Right lobe of liver (tissue), 6 donors: Measurements from ENCODE around the gene PCDH18. TPM values are rescaled to one million over a fixed set of nuclear protein-coding genes. Genes with fewer than 3 reads are reported as not detected.

Experiments
- ATAC-seq, 4 donors: fragments of 200-7000 bp; cut with Tn5 transposase; one replicate each; pipeline ENCODE4 v1.9.1; 2020; ENCODE audit warnings: mild to moderate bottlenecking in 4 of 4, moderate library complexity in 4 of 4
- DNase-seq, 3 donors: peaks; one replicate each; pipeline ENCODE4 v3.0.0-alpha.2; 2020
- H3K27ac ChIP-seq, 3 donors: fragments of 200-600 bp; one replicate each; pipeline ENCODE4 v1.8.0; 2022
- H3K27me3 ChIP-seq, 2 donors: fragments of 200-600 bp; one replicate each; pipeline ENCODE4 v1.8.0; 2022
- H3K36me3 ChIP-seq, 4 donors: fragments of 200-600 bp; sonication (generic) in 1 of 4; one replicate each; pipeline versions ENCODE4 v1.5.1 to v1.8.0; 2017 to 2022; ENCODE audit warnings: control low read depth in 1 of 4
- H3K4me1 ChIP-seq, 4 donors: fragments of 200-600 bp; sonication (generic) in 1 of 4; one replicate each; pipeline versions ENCODE4 v1.5.1 to v1.8.0; 2017 to 2022; ENCODE audit warnings: control low read depth in 1 of 4
- H3K4me3 ChIP-seq, 3 donors: fragments of 200-600 bp; one replicate each; pipeline ENCODE4 v1.8.0; 2022
- H3K9me3 ChIP-seq, 4 donors: fragments of 200-600 bp; sonication (generic) in 1 of 4; one replicate each; pipeline versions ENCODE4 v1.5.1 to v1.8.0; 2017 to 2022; ENCODE audit warnings: control low read depth in 1 of 4
- POLR2A ChIP-seq: fragments of 450-650 bp; IDR thresholded peaks from one replicate; pipeline ENCODE4 v1.6.1; 2017; ENCODE audit warnings: antibody characterized with exemption, mild to moderate bottlenecking
- WGBS: methylation state at CpG from one replicate; pipeline ENCODE4 v1.1.6; 2018; ENCODE audit warnings: low coverage, low lambda C conversion rate; ENCODE audit not compliant: insufficient coverage; ENCODE audit errors: missing lambda C conversion rate; 5-methylcytosine and 5-hydroxymethylcytosine counted together
- intact Hi-C, 2 donors: fragments of 100-400 bp; cut with DNase I; formaldehyde crosslinking; loops; one replicate each; pipeline versions ENCODE4 v1.11.2 to v1.14.1; 2022
- total RNA-seq, 6 experiments: library from RNA; depleted of rRNA in 2 of 6; stranded (reverse); fragments of >200 nt in 2 of 6; fragmentation: NEBNext Ultra II Directional in 3 of 6; extraction: Animal tissue kit (Norgen Biotek cat#: 25700) in 3 of 6; gene quantifications; one replicate each; pipeline versions ENCODE4 v1.1.0 to v1.2.4, GENCODE V29; 2016 to 2023
- TF ChIP-seq, protein P1 (sequence below), 4 donors: fragments of 200-600 bp in 3 of 4; fragments of 450-650 bp in 1 of 4; IDR thresholded peaks; one replicate each; pipeline versions ENCODE4 v1.5.1 to v1.8.0; 2016 to 2022; ENCODE audit warnings: antibody characterized with exemption in 4 of 4, mild to moderate bottlenecking in 2 of 4
- donor health status: DM: no; HTN: yes; CAD: no.
- donor health status: DM: no; HTN: no; CAD: no.
- donor health status: DM: no; HTN: no; CAD: no.
- donor health status: DM: no; HTN: yes; CAD: no.
- donor health status: DM: no; HTN: yes; CAD: no.

PCDH18 gene
- total RNA-seq, 6 experiments from 2014 or later = 1.3 to 2.6 (median 1.7) TPM

DNA sequence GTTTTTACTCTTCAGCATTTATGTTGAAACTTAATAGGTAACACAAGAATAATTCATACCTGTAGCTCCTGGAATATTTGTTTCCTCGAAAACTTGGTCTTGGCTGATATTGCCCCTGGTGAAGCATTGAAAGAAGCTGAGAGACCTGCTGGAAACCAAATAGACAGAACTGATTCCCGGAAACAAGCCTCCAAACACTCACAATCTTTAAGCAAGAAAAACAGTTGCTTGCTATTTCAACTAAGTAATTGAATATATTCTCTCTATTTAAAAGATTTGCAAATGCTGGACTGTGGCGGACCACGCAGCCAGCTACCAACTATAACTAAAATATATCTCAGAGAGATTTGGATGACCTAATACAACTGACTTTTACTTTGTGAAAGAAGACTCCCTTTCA is 3.6 kb downstream of the PCDH18 start:
- Histone ChIP-seq H3K4me1 (no peaks in the 10 kb centered on the region), H3K27me3 (no peaks in the 10 kb centered on the region), H3K9me3 (no peaks in the 10 kb centered on the region), H3K4me3 (peak overlapping the region in 1 of 3 donors; percentile 36), H3K27ac (no peak overlapping the region), H3K36me3 (no peaks in the 10 kb centered on the region)
- intact Hi-C loops = no loop called here
- no peak for ATAC-seq
- no peak for DNase-seq
- no peak for TF ChIP-seq POLR2A
- TF ChIP-seq, protein P1, sequence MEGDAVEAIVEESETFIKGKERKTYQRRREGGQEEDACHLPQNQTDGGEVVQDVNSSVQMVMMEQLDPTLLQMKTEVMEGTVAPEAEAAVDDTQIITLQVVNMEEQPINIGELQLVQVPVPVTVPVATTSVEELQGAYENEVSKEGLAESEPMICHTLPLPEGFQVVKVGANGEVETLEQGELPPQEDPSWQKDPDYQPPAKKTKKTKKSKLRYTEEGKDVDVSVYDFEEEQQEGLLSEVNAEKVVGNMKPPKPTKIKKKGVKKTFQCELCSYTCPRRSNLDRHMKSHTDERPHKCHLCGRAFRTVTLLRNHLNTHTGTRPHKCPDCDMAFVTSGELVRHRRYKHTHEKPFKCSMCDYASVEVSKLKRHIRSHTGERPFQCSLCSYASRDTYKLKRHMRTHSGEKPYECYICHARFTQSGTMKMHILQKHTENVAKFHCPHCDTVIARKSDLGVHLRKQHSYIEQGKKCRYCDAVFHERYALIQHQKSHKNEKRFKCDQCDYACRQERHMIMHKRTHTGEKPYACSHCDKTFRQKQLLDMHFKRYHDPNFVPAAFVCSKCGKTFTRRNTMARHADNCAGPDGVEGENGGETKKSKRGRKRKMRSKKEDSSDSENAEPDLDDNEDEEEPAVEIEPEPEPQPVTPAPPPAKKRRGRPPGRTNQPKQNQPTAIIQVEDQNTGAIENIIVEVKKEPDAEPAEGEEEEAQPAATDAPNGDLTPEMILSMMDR (IDR thresholded peaks at IDR 0.05) = no peak
- 35% methylated on average over 4 of the region's 4 CpGs for WGBS

DNA sequence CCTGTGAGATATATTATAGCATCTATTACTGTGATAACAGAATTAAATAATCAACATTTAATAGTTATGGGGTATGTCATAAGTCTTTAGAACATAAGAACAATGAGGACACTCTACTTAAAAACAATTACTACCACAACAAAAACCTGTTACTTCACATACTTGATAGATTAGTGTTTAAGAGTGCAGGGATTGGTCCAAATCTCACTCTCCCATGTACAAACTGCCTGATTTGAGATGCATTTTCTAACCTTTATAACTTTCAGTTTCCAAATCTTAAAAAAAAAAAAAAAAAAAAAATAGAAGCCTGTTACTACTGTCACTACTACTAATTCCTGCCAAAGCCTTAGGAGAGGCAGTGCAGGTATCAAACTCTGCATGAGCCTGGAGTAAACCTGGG is 5.6 kb downstream of the PCDH18 start:
- TF ChIP-seq POLR2A = no peak
- TF ChIP-seq, protein P1 (IDR thresholded peaks at IDR 0.05) = no peak
- H3K4me3 ChIP-seq = no peak overlapping the region
- no peak for DNase-seq
- H3K27ac ChIP-seq = no peak overlapping the region
- H3K4me1 ChIP-seq = no peaks in the 10 kb centered on the region
- H3K36me3 ChIP-seq = no peaks in the 10 kb centered on the region
- H3K9me3 ChIP-seq = no peaks in the 10 kb centered on the region
- intact Hi-C loops = no loop called here
- ATAC-seq = no peak
- H3K27me3 ChIP-seq = no peaks in the 10 kb centered on the region

DNA sequence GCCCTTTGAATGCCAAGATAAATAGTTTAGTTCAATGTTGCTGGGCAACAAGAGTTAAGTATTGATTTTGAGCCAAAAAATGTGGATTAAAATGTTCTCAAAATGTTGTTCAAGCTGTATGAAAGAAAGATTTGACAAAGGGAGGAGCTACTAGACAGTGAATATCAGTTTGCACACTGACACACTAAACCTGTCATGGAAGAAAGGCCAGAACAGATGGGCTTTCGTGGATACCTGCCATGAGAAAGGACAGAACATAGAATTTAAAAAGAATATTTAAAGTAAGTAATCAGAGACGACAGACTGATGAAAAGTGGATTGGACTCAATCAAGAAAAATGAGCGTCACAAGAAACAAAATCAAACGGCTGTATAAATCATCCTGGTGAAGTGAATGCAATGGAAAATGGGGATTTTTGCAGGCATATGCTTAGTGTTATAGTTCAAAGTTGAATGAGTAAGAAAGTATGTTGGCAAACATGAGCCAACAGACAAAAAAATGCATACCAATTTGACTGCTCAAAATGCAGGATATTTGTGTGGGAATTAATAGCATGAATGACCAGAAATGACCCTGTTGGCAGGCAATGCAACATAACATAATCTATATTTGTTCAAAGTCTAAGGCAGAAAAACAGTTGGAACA is 7.4 kb downstream of the PCDH18 start:
- WGBS = 33% methylated on average over 4 of the region's 4 CpGs
- H3K27ac ChIP-seq = no peak overlapping the region
- DNase-seq (no peak), ATAC-seq (no peak)
- intact Hi-C loops = no loop called here
- H3K4me3 ChIP-seq = no peak overlapping the region
- no peaks in the 10 kb centered on the region for H3K4me1 ChIP-seq
- TF ChIP-seq, protein P1 (IDR thresholded peaks at IDR 0.05) = no peak
- TF ChIP-seq POLR2A = no peak
- no peaks in the 10 kb centered on the region for H3K27me3 ChIP-seq
- no peaks in the 10 kb centered on the region for H3K9me3 ChIP-seq
- no peaks in the 10 kb centered on the region for H3K36me3 ChIP-seq

DNA sequence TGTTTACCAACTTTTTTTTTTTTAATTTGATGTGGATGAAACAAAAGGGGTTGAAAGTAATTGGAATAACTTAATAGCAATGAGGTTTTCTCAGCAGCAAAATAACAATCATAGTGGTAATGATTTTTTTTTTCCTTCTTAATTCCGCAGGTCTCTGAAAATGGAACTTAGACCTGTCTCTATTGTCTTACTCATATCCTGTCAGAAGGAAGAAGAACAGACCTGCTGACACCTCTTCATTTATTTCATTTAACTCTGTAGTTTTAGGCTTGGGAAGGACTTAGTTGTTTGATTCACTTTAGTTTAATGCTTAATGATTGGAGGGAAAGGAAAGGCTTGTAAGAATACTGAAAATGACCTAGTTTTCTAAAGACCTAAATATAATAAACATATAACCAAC is 9.0 kb downstream of the PCDH18 start:
- no peak for TF ChIP-seq POLR2A
- TF ChIP-seq, protein P1 (IDR thresholded peaks at IDR 0.05) = no peak
- ATAC-seq (no peak), DNase-seq (no peak)
- H3K9me3 ChIP-seq = no peaks in the 10 kb centered on the region
- H3K27ac ChIP-seq = no peak overlapping the region
- no peaks in the 10 kb centered on the region for H3K4me1 ChIP-seq
- intact Hi-C loops = no loop called here
- 29% methylated on average over 1 of the region's 1 CpG for WGBS
- H3K4me3 ChIP-seq = no peak overlapping the region
- no peaks in the 10 kb centered on the region for H3K27me3 ChIP-seq
- no peaks in the 10 kb centered on the region for H3K36me3 ChIP-seq

DNA sequence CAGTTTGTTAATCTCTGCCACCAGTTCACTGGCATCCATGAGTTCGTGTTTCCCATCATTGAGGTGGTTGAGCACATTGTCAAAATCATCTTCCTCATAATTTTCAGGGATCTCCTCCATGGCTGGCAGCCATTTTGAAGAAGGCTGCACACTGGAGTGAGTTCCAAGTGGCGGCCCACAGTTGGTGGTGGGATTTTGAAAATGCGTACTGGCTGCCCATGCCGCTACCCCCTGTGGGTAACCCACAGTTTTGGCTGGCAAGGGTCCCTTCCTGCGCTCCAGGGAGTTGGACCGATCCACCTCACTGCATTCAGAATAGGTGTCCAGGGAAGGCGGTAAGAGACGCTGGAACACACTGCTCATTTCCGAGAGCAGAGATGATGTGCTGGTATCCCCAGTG is 11.2 kb downstream of the PCDH18 start:
- no peak for ATAC-seq
- H3K36me3 ChIP-seq = no peaks in the 10 kb centered on the region
- no peak for DNase-seq
- no peaks in the 10 kb centered on the region for H3K4me1 ChIP-seq
- H3K27ac ChIP-seq = no peak overlapping the region
- no peak overlapping the region for H3K4me3 ChIP-seq
- no peaks in the 10 kb centered on the region for H3K27me3 ChIP-seq
- H3K9me3 ChIP-seq = no peaks in the 10 kb centered on the region
- intact Hi-C loops = no loop called here
- WGBS = 55% methylated on average over 2 of the region's 9 CpGs
- TF ChIP-seq, protein P1 (IDR thresholded peaks at IDR 0.05) = no peak
- no peak for TF ChIP-seq POLR2A
